Neuronal stem cell (in vitro differentiated cells): ENCODE data around the gene SYNGR2.
A peak's percentile ranks its signal among the peaks of the same experiment; 100 is the strongest.
"Not testable (repeated sequence)": the region's sequence is repeated elsewhere in the genome, so short reads cannot be mapped to it uniquely, and the experiment has no call there.

Source experiments
- DNase-seq: peaks from one replicate; pipeline ENCODE4 v3.0.0-alpha.2; 2013; ENCODE audit warnings: low spot score
- H2AFZ ChIP-seq: one replicate; pipeline ENCODE4 v1.6.1; 2013; ENCODE audit warnings: mild to moderate bottlenecking, low read length, inconsistent platforms
- H2AK5ac ChIP-seq: 2 replicates; pipeline ENCODE4 v1.6.1; 2013; ENCODE audit warnings: low read depth, mild to moderate bottlenecking, inconsistent platforms, low read length, moderate library complexity, mixed read lengths
- H2BK120ac ChIP-seq: 2 replicates; pipeline ENCODE4 v1.6.1; 2013; ENCODE audit warnings: low read depth, mild to moderate bottlenecking, inconsistent platforms, low read length, moderate library complexity, mixed read lengths
- H2BK12ac ChIP-seq: one replicate; pipeline ENCODE4 v1.6.1; 2013; ENCODE audit warnings: low read length, inconsistent platforms
- H2BK15ac ChIP-seq: 2 replicates; pipeline ENCODE4 v1.6.1; 2013; ENCODE audit warnings: mild to moderate bottlenecking, low read length, inconsistent platforms, mixed read lengths
- H2BK5ac ChIP-seq: one replicate; pipeline ENCODE4 v1.6.1; 2013; ENCODE audit warnings: inconsistent platforms, mild to moderate bottlenecking, low read length, moderate library complexity
- H3K14ac ChIP-seq: one replicate; pipeline ENCODE4 v1.6.1; 2013; ENCODE audit warnings: low read length, inconsistent platforms
- H3K18ac ChIP-seq: 2 replicates; pipeline ENCODE4 v1.6.1; 2013; ENCODE audit warnings: low read length, inconsistent platforms
- H3K23ac ChIP-seq: 2 replicates; pipeline ENCODE4 v1.6.1; 2013; ENCODE audit warnings: low read depth, mild to moderate bottlenecking, mixed read lengths, low read length, inconsistent platforms; ENCODE audit not compliant: poor library complexity
- H3K27ac ChIP-seq: replicated peaks from 3 replicates; pipeline ENCODE4 v1.5.1; 2013; ENCODE audit warnings: low read length, inconsistent platforms
- H3K27me3 ChIP-seq, 3 experiments: 2 replicates each; pipeline ENCODE4 v1.6.1; 2013; ENCODE audit warnings: low read length in 3 of 3, mild to moderate bottlenecking in 2 of 3, inconsistent platforms in 1 of 3, low read depth in 1 of 3, mixed read lengths in 1 of 3, moderate library complexity in 1 of 3; ENCODE audit not compliant: control insufficient read depth in 3 of 3, insufficient read depth in 3 of 3
- H3K36me3 ChIP-seq, 2 donors: replicated peaks in 1 of 2; 2 replicates each; pipeline ENCODE4 v1.6.1; 2013; ENCODE audit warnings: low read length in 2 of 2; ENCODE audit not compliant: control insufficient read depth in 2 of 2, insufficient read depth in 2 of 2
- H3K4ac ChIP-seq: 2 replicates; pipeline ENCODE4 v1.6.1; 2013; ENCODE audit warnings: inconsistent platforms, mild to moderate bottlenecking, low read length, moderate library complexity
- H3K4me1 ChIP-seq, 2 donors: 1 replicate in 1 of 2; 2 replicates in 1 of 2; pipeline ENCODE4 v1.6.1; 2013; ENCODE audit warnings: low read length in 2 of 2, low read depth in 1 of 2; ENCODE audit not compliant: control insufficient read depth in 2 of 2, insufficient read depth in 1 of 2
- H3K4me2 ChIP-seq: one replicate; pipeline ENCODE4 v1.6.1; 2013; ENCODE audit warnings: mild to moderate bottlenecking, low read length, inconsistent platforms; ENCODE audit not compliant: insufficient read depth, poor library complexity, severe bottlenecking
- H3K4me3 ChIP-seq, 2 donors: 2 replicates each; pipeline ENCODE4 v1.5.1; 2013; ENCODE audit warnings: low read length in 2 of 2, mild to moderate bottlenecking in 2 of 2, inconsistent platforms in 1 of 2, moderate library complexity in 1 of 2
- H3K79me1 ChIP-seq: one replicate; pipeline ENCODE4 v1.6.1; 2013; ENCODE audit warnings: low read depth, mild to moderate bottlenecking, inconsistent platforms, low read length, moderate library complexity
- H3K9ac ChIP-seq: one replicate; pipeline ENCODE4 v1.6.1; 2013; ENCODE audit warnings: mild to moderate bottlenecking, low read depth, low read length, inconsistent platforms; ENCODE audit not compliant: poor library complexity
- H3K9me3 ChIP-seq, 2 donors: replicated peaks in 1 of 2; 2 replicates each; pipeline versions ENCODE3 to v1.6.1; 2013; ENCODE audit warnings: low read length in 2 of 2, mild to moderate bottlenecking in 2 of 2, inconsistent platforms in 1 of 2, low read depth in 1 of 2, mixed read lengths in 1 of 2, moderate library complexity in 1 of 2; ENCODE audit not compliant: control insufficient read depth in 2 of 2, insufficient read depth in 1 of 2
- H4K8ac ChIP-seq: one replicate; pipeline ENCODE4 v1.6.1; 2013; ENCODE audit warnings: low read depth, mild to moderate bottlenecking, inconsistent platforms, low read length, moderate library complexity
- H4K91ac ChIP-seq: one replicate; pipeline ENCODE4 v1.6.1; 2013; ENCODE audit warnings: low read length, low read depth, mild to moderate bottlenecking, inconsistent platforms; ENCODE audit not compliant: poor library complexity
- WGBS, 2 donors: extraction: QIAGEN DNeasy Blood & Tissue Kit; methylation state at CpG; one replicate each; pipeline ENCODE4 v1.1.7; 2013; ENCODE audit warnings: missing lambda C conversion rate in 2 of 2, mixed read lengths in 1 of 2; ENCODE audit not compliant: insufficient read length in 2 of 2, insufficient replicate concordance in 1 of 2; ENCODE audit errors: extremely low coverage in 2 of 2; 5-methylcytosine and 5-hydroxymethylcytosine counted together

SYNGR2 gene

GRCh38 chr17:78168903-78169793, 767 bp downstream of the SYNGR2 start:
- DNase-seq: no peak
- Histone ChIP-seq H2BK15ac (peak overlapping the region; percentile 83), H2AK5ac (peak overlapping the region; percentile 79), H2BK12ac (no peak overlapping the region), H3K36me3 (peaks cover 3 to 18% of the 10 kb centered on the region in 2 donors), H3K4me3 (peak overlapping the region; percentile 60 to 88), H3K18ac (peak overlapping the region; percentile 53), H3K4ac (no peak overlapping the region), H2AFZ (peak overlapping the region; percentile 98), H3K9ac (peak overlapping the region; percentile 72), H2BK5ac (peak overlapping the region; percentile 22), H3K4me2 (peak overlapping the region; percentile 91), H3K27ac (no peak overlapping the region), H2BK120ac (no peak overlapping the region), H3K79me1 (peaks cover 1% of the 10 kb centered on the region), H3K9me3 (peaks cover 0 to 4% of the 10 kb centered on the region in 2 donors), H3K27me3 (peaks cover 0 to 6% (median 0%) of the 10 kb centered on the region in 3 experiments), H3K4me1 (peaks cover 5 to 10% of the 10 kb centered on the region in 2 donors), H4K8ac (no peak overlapping the region), H3K14ac (no peak overlapping the region), H3K23ac (peak overlapping the region; percentile 44), H4K91ac (no peak overlapping the region)
- WGBS, 2 donors: no CpG with 5 or more reads among the region's 38 CpGs

- no peak for DNase-seq
- Histone ChIP-seq H3K18ac (peak overlapping the region; percentile 13), H3K4me2 (no peak overlapping the region), H2AFZ (no peak overlapping the region), H2AK5ac (peak overlapping the region; percentile 33), H3K79me1 (peaks cover 1% of the 10 kb centered on the region), H3K4ac (no peak overlapping the region), H3K14ac (no peak overlapping the region), H4K8ac (no peak overlapping the region), H3K9me3 (peaks cover 0 to 4% of the 10 kb centered on the region in 2 donors), H2BK5ac (no peak overlapping the region), H3K4me1 (peaks cover 5 to 10% of the 10 kb centered on the region in 2 donors), H2BK120ac (no peak overlapping the region), H3K4me3 (no peak overlapping the region), H2BK15ac (no peak overlapping the region), H4K91ac (no peak overlapping the region), H3K27me3 (no peaks in the 10 kb centered on the region), H3K9ac (no peak overlapping the region), H2BK12ac (no peak overlapping the region), H3K23ac (peak overlapping the region; percentile 67), H3K36me3 (peaks cover 18 to 36% of the 10 kb centered on the region in 2 donors), H3K27ac (no peak overlapping the region)
- no CpG with 5 or more reads among the region's 31 CpGs for WGBS, 2 donors
These were observed 2.6 kb downstream of the SYNGR2 start for GRCh38 chr17:78170692-78171590.

- H3K18ac ChIP-seq, H3K4me2 ChIP-seq, H3K4ac ChIP-seq, H2BK12ac ChIP-seq, H2BK5ac ChIP-seq, H3K79me1 ChIP-seq, H3K4me3 ChIP-seq, H2BK120ac ChIP-seq, H3K27ac ChIP-seq, H2AFZ ChIP-seq, H4K91ac ChIP-seq, H3K23ac ChIP-seq, H4K8ac ChIP-seq, DNase-seq, H2BK15ac ChIP-seq, H3K9ac ChIP-seq, H3K27me3 ChIP-seq, H3K9me3 ChIP-seq, H2AK5ac ChIP-seq, H3K14ac ChIP-seq: not testable (repeated sequence)
- peaks cover 22 to 43% of the 10 kb centered on the region in 2 donors for H3K36me3 ChIP-seq
- peaks cover 5 to 10% of the 10 kb centered on the region in 2 donors for H3K4me1 ChIP-seq
- WGBS, 2 donors: no CpG with 5 or more reads among the region's 19 CpGs
These were observed 3.3 kb downstream of the SYNGR2 start for GRCh38 chr17:78171591-78172248.
